Subcutaneous adipose tissue (tissue), 4 donors: ENCODE results near the gene RBM6. TPM values are rescaled to one million over a fixed set of nuclear protein-coding genes. Genes with fewer than 3 reads are reported as not detected.

Source experiments
- CTCF ChIP-seq: fragments of 450-650 bp; IDR thresholded peaks from one replicate; pipeline ENCODE4 v1.5.1; 2016; ENCODE audit warnings: low read depth, mild to moderate bottlenecking, control low read depth, antibody characterized with exemption, moderate library complexity
- total RNA-seq, 4 donors: library from RNA; depleted of rRNA; stranded (reverse); fragments of >200 nt; gene quantifications; one replicate each; pipeline ENCODE4 v1.1.0, GENCODE V29; 2016

RBM6 gene
- total RNA-seq, 4 donors from 2014 or later = 95.5 to 150 (median 107) TPM

- no peak for TF ChIP-seq CTCF
Measured at GRCh38 chr3:50078622-50079021, 138.7 kb downstream of the RBM6 start.

- no peak for TF ChIP-seq CTCF
Measured at GRCh38 chr3:50088725-50089608, 149.0 kb downstream of the RBM6 start, which contains the start of gene RBM5. Gene RBM5 (plus strand): TSS chr3:50088919. CDS start chr3:50090435, 1,516 bp downstream.

- TF ChIP-seq CTCF = no peak
Measured at GRCh38 chr3:50089609-50089945, 149.6 kb downstream of the RBM6 start.

GRCh38 chr3:50090984-50091383, 151.0 kb downstream of the RBM6 start:
- TF ChIP-seq CTCF = no peak

GRCh38 chr3:50095352-50095998, 155.5 kb downstream of the RBM6 start:
- TF ChIP-seq CTCF = no peak

- TF ChIP-seq CTCF = no peak
Measured at GRCh38 chr3:50100386-50100785, 160.4 kb downstream of the RBM6 start.
